Suprapubic skin (tissue), 4 donors: Measurements from ENCODE around the gene ITGA1. TPM values are rescaled to one million over a fixed set of nuclear protein-coding genes. Genes with fewer than 3 reads are reported as not detected.

Source experiments
- DNase-seq, 2 donors: peaks; one replicate each; pipeline ENCODE4 v3.0.0-alpha.2; 2019; ENCODE audit warnings: low spot score in 2 of 2
- H3K27ac ChIP-seq: fragments of 200-600 bp; sonication (generic); one replicate; pipeline ENCODE4 v1.5.1; 2019
- H3K27me3 ChIP-seq: fragments of 200-600 bp; sonication (generic); one replicate; pipeline ENCODE4 v1.5.1; 2019
- H3K36me3 ChIP-seq: fragments of 200-600 bp; sonication (generic); one replicate; pipeline ENCODE4 v1.5.1; 2019
- H3K4me1 ChIP-seq: fragments of 200-600 bp; sonication (generic); one replicate; pipeline ENCODE4 v1.5.1; 2019
- H3K4me3 ChIP-seq: fragments of 200-600 bp; sonication (generic); one replicate; pipeline ENCODE4 v1.5.1; 2019; ENCODE audit warnings: mild to moderate bottlenecking
- H3K9me3 ChIP-seq: fragments of 200-600 bp; sonication (generic); one replicate; pipeline ENCODE4 v1.5.1; 2019
- CTCF ChIP-seq, 2 donors: fragments of 200-600 bp in 1 of 2; fragments of 450-650 bp in 1 of 2; sonication (generic) in 1 of 2; IDR thresholded peaks; one replicate each; pipeline ENCODE4 v1.5.1; 2016 to 2019; ENCODE audit warnings: antibody characterized with exemption in 2 of 2, mild to moderate bottlenecking in 1 of 2, moderate library complexity in 1 of 2
- EP300 ChIP-seq: sonication (generic); formaldehyde crosslinking; IDR thresholded peaks from one replicate; pipeline ENCODE4 v1.6.1; 2017; ENCODE audit warnings: antibody characterized with exemption
- POLR2A ChIP-seq, 2 donors: fragments of 450-650 bp; IDR thresholded peaks; one replicate each; pipeline ENCODE4 v1.6.1; 2017; ENCODE audit warnings: antibody characterized with exemption in 2 of 2, mild to moderate bottlenecking in 2 of 2, moderate library complexity in 2 of 2
- POLR2AphosphoS5 ChIP-seq, 3 donors: sonication (generic); formaldehyde crosslinking; IDR thresholded peaks; one replicate each; pipeline ENCODE4 v1.6.1; 2017; ENCODE audit warnings: antibody characterized with exemption in 3 of 3
- WGBS: methylation state at CpG from one replicate; pipeline ENCODE4 v1.1.5; 2018; 5-methylcytosine and 5-hydroxymethylcytosine counted together
- total RNA-seq, 4 donors: library from RNA; depleted of rRNA; stranded (reverse); fragments of >200 nt; gene quantifications; one replicate each; pipeline ENCODE4 v1.1.0, GENCODE V29; 2016

Gene ITGA1
- total RNA-seq, 4 donors from 2014 or later = 2.4 to 9.8 (median 5.9) TPM

- no peak for TF ChIP-seq POLR2A (IDR thresholded peaks at IDR 0.05)
- no peak for TF ChIP-seq CTCF (IDR thresholded peaks at IDR 0.05)
- TF ChIP-seq POLR2AphosphoS5 (IDR thresholded peaks at IDR 0.05) = no peak
- no peak for TF ChIP-seq EP300
- Histone ChIP-seq H3K4me3 (no peak overlapping the region), H3K36me3 (no peaks in the 10 kb centered on the region), H3K27me3 (no peaks in the 10 kb centered on the region), H3K27ac (no peak overlapping the region), H3K4me1 (no peaks in the 10 kb centered on the region), H3K9me3 (no peaks in the 10 kb centered on the region)
- no peak for DNase-seq
These were observed 92.8 kb downstream of the ITGA1 start for GRCh38 chr5:52880541-52880940.

- TF ChIP-seq EP300 (no peak), POLR2AphosphoS5 (IDR thresholded peaks at IDR 0.05) (no peak), POLR2A (IDR thresholded peaks at IDR 0.05) (no peak), CTCF (IDR thresholded peaks at IDR 0.05) (no peak)
- Histone ChIP-seq H3K36me3 (no peaks in the 10 kb centered on the region), H3K4me3 (no peak overlapping the region), H3K27ac (no peak overlapping the region), H3K9me3 (no peaks in the 10 kb centered on the region), H3K27me3 (no peaks in the 10 kb centered on the region), H3K4me1 (no peaks in the 10 kb centered on the region)
- DNase-seq = no peak
- 84% methylated on average over 4 of the region's 4 CpGs for WGBS
These were observed 93.8 kb downstream of the ITGA1 start for GRCh38 chr5:52881468-52881867.

GRCh38 chr5:52883110-52883509, 95.4 kb downstream of the ITGA1 start:
- 83% methylated on average over 4 of the region's 4 CpGs for WGBS
- Histone ChIP-seq H3K4me3 (no peak overlapping the region), H3K27ac (no peak overlapping the region), H3K36me3 (peaks cover 3% of the 10 kb centered on the region), H3K27me3 (no peaks in the 10 kb centered on the region), H3K9me3 (no peaks in the 10 kb centered on the region), H3K4me1 (no peaks in the 10 kb centered on the region)
- DNase-seq = no peak
- no peak for TF ChIP-seq POLR2AphosphoS5 (IDR thresholded peaks at IDR 0.05)
- TF ChIP-seq CTCF (IDR thresholded peaks at IDR 0.05) = no peak
- TF ChIP-seq EP300 = no peak
- no peak for TF ChIP-seq POLR2A (IDR thresholded peaks at IDR 0.05)

GRCh38 chr5:52884453-52884852, 96.7 kb downstream of the ITGA1 start:
- H3K4me1 ChIP-seq = no peaks in the 10 kb centered on the region
- H3K4me3 ChIP-seq = no peak overlapping the region
- 62% methylated on average over 1 of the region's 1 CpG for WGBS
- peaks cover 7% of the 10 kb centered on the region for H3K36me3 ChIP-seq
- DNase-seq = no peak
- no peaks in the 10 kb centered on the region for H3K27me3 ChIP-seq
- no peaks in the 10 kb centered on the region for H3K9me3 ChIP-seq
- TF ChIP-seq POLR2A (IDR thresholded peaks at IDR 0.05) (no peak), POLR2AphosphoS5 (IDR thresholded peaks at IDR 0.05) (no peak), EP300 (no peak), CTCF (IDR thresholded peaks at IDR 0.05) (no peak)
- H3K27ac ChIP-seq = no peak overlapping the region

- Histone ChIP-seq H3K4me3 (no peak overlapping the region), H3K27me3 (no peaks in the 10 kb centered on the region), H3K36me3 (peaks cover 7% of the 10 kb centered on the region), H3K27ac (no peak overlapping the region), H3K4me1 (no peaks in the 10 kb centered on the region), H3K9me3 (no peaks in the 10 kb centered on the region)
- no peak for DNase-seq
- WGBS = 91% methylated on average over 4 of the region's 4 CpGs
- no peak for TF ChIP-seq POLR2AphosphoS5 (IDR thresholded peaks at IDR 0.05)
- no peak for TF ChIP-seq CTCF (IDR thresholded peaks at IDR 0.05)
- no peak for TF ChIP-seq EP300
- TF ChIP-seq POLR2A (IDR thresholded peaks at IDR 0.05) = no peak
These were observed 97.9 kb downstream of the ITGA1 start for GRCh38 chr5:52885614-52886013.
